GM18858 (cell line): ENCODE results near the gene NLRP5.
"Not testable (repeated sequence)": the region's sequence is repeated elsewhere in the genome, so short reads cannot be mapped to it uniquely, and the experiment has no call there.

ENCODE experiments used
- ATAC-seq: cut with Tn5 transposase; IDR thresholded peaks from one replicate; pipeline ENCODE4 v1.9.1; 2021; ENCODE audit not compliant: unreplicated experiment

NLRP5 gene

GRCh38 chr19:56098237-56098636 is 111.7 kb downstream of the NLRP5 start:
- ATAC-seq: not testable (repeated sequence)

- ATAC-seq: no peak
Measured at GRCh38 chr19:56098731-56099568, 112.4 kb downstream of the NLRP5 start.

- no peak for ATAC-seq
Measured at GRCh38 chr19:56099638-56100539, 113.3 kb downstream of the NLRP5 start.

GRCh38 chr19:56101095-56101494 is 114.5 kb downstream of the NLRP5 start:
- no peak for ATAC-seq

- no peak for ATAC-seq
Measured at GRCh38 chr19:56101746-56102535, 115.4 kb downstream of the NLRP5 start.

GRCh38 chr19:56103027-56103614 is 116.5 kb downstream of the NLRP5 start:
- no peak for ATAC-seq

GRCh38 chr19:56104423-56104822 is 117.8 kb downstream of the NLRP5 start:
- ATAC-seq: no peak

GRCh38 chr19:56105090-56105701 is 118.6 kb downstream of the NLRP5 start:
- no peak for ATAC-seq

- not testable (repeated sequence) for ATAC-seq
Measured at GRCh38 chr19:56105831-56106396, 119.3 kb downstream of the NLRP5 start.

GRCh38 chr19:56106397-56106849 is 119.8 kb downstream of the NLRP5 start:
- ATAC-seq: no peak

- ATAC-seq: no peak
Measured at GRCh38 chr19:56106993-56107392, 120.4 kb downstream of the NLRP5 start.

- no peak for ATAC-seq
Measured at GRCh38 chr19:56107626-56108351, 121.2 kb downstream of the NLRP5 start.

GRCh38 chr19:56108447-56109195 is 122.0 kb downstream of the NLRP5 start:
- no peak for ATAC-seq

- no peak for ATAC-seq
Measured at GRCh38 chr19:56109226-56109625, 122.7 kb downstream of the NLRP5 start.

GRCh38 chr19:56110515-56111448 is 124.2 kb downstream of the NLRP5 start:
- no peak for ATAC-seq
